Measurements from ENCODE around the gene ITGB5. TPM values are rescaled to one million over a fixed set of nuclear protein-coding genes. Genes with fewer than 3 reads are reported as not detected.

ITGB5 gene
- total and polyA plus RNA-seq, 4 donors, result 16.9 to 66.6 (median 48.0) TPM

- Histone ChIP-seq H3K27me3 (ENCODE audit: control insufficient read depth in 4 of 4, insufficient read depth in 4 of 4, low read length in 3 of 4) (no peaks in the 10 kb centered on the region), H3K9me3 (ENCODE audit: control insufficient read depth in 4 of 4, low read length in 3 of 4) (no peaks in the 10 kb centered on the region), H3K4me1 (ENCODE audit: control insufficient read depth in 4 of 4, insufficient read depth in 4 of 4, low read length in 3 of 4) (peaks cover 8 to 26% (median 16%) of the 10 kb centered on the region in 4 donors), H3K27ac (ENCODE audit: low read depth in 1 of 2, low read length in 2 of 2) (no peak overlapping the region), H3K9ac (ENCODE audit: low read depth in 1 of 2, low read length in 2 of 2) (no peak overlapping the region), H3K4me3 (ENCODE audit: low read depth in 1 of 3, low read length in 3 of 3) (no peak overlapping the region), H3K36me3 (ENCODE audit: control insufficient read depth in 4 of 4, insufficient read depth in 3 of 4, low read depth in 1 of 4, low read length in 3 of 4) (peaks cover 0 to 5% (median 2%) of the 10 kb centered on the region in 4 donors)
- DNase-seq (ENCODE audit: low spot score), result no peak
- TF ChIP-seq YY1 (IDR thresholded peaks at IDR 0.05), result no peak
- TF ChIP-seq NR2F2 (IDR thresholded peaks at IDR 0.05), result no peak
- TF ChIP-seq FOXA1 (IDR thresholded peaks at IDR 0.05), result no peak
- TF ChIP-seq ZBTB33 (IDR thresholded peaks at IDR 0.05), result no peak
- no peak for TF ChIP-seq MAX (IDR thresholded peaks at IDR 0.05)
- no peak for TF ChIP-seq HNF4A (conservative IDR thresholded peaks at IDR 0.05)
- TF ChIP-seq RXRA (IDR thresholded peaks at IDR 0.05), result no peak
- TF ChIP-seq HNF4G (IDR thresholded peaks at IDR 0.05), result no peak
- TF ChIP-seq FOXA2 (IDR thresholded peaks at IDR 0.05), result no peak
- TF ChIP-seq GABPA (IDR thresholded peaks at IDR 0.05 in 1 of 2, conservative IDR thresholded peaks at IDR 0.05 in 1 of 2), result no peak
- no peak for TF ChIP-seq TAF1 (conservative IDR thresholded peaks at IDR 0.05)
- TF ChIP-seq, protein P1, sequence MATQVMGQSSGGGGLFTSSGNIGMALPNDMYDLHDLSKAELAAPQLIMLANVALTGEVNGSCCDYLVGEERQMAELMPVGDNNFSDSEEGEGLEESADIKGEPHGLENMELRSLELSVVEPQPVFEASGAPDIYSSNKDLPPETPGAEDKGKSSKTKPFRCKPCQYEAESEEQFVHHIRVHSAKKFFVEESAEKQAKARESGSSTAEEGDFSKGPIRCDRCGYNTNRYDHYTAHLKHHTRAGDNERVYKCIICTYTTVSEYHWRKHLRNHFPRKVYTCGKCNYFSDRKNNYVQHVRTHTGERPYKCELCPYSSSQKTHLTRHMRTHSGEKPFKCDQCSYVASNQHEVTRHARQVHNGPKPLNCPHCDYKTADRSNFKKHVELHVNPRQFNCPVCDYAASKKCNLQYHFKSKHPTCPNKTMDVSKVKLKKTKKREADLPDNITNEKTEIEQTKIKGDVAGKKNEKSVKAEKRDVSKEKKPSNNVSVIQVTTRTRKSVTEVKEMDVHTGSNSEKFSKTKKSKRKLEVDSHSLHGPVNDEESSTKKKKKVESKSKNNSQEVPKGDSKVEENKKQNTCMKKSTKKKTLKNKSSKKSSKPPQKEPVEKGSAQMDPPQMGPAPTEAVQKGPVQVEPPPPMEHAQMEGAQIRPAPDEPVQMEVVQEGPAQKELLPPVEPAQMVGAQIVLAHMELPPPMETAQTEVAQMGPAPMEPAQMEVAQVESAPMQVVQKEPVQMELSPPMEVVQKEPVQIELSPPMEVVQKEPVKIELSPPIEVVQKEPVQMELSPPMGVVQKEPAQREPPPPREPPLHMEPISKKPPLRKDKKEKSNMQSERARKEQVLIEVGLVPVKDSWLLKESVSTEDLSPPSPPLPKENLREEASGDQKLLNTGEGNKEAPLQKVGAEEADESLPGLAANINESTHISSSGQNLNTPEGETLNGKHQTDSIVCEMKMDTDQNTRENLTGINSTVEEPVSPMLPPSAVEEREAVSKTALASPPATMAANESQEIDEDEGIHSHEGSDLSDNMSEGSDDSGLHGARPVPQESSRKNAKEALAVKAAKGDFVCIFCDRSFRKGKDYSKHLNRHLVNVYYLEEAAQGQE (IDR thresholded peaks at IDR 0.05), result no peak
- no peak for TF ChIP-seq SP1 (IDR thresholded peaks at IDR 0.05)
- no peak for TF ChIP-seq JUND (IDR thresholded peaks at IDR 0.05)
- no peak for TF ChIP-seq EGR1 (IDR thresholded peaks at IDR 0.05; ENCODE audit: low read depth in 2 of 2)
- TF ChIP-seq, protein P2, sequence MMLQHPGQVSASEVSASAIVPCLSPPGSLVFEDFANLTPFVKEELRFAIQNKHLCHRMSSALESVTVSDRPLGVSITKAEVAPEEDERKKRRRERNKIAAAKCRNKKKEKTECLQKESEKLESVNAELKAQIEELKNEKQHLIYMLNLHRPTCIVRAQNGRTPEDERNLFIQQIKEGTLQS (IDR thresholded peaks at IDR 0.05), result no peak
- 97% methylated on average over 6 of the region's 6 CpGs for WGBS
Measured at GRCh38 chr3:124817079-124817478, 70.1 kb downstream of the ITGB5 start.

- peak overlapping the region; percentile 52 to 86 for H3K27ac ChIP-seq (ENCODE audit: low read depth in 1 of 2, low read length in 2 of 2)
- TF ChIP-seq HNF4A (conservative IDR thresholded peaks at IDR 0.05) (no peak), FOXA1 (IDR thresholded peaks at IDR 0.05) (no peak), TAF1 (conservative IDR thresholded peaks at IDR 0.05) (no peak), HNF4G (IDR thresholded peaks at IDR 0.05) (no peak)
- TF ChIP-seq, protein P1 (IDR thresholded peaks at IDR 0.05), result no peak
- no peak overlapping the region for H3K4me3 ChIP-seq (ENCODE audit: low read depth in 1 of 3, low read length in 3 of 3)
- no peaks in the 10 kb centered on the region for H3K9me3 ChIP-seq (ENCODE audit: control insufficient read depth in 4 of 4, low read length in 3 of 4)
- peaks cover 0 to 5% (median 2%) of the 10 kb centered on the region in 4 donors for H3K36me3 ChIP-seq (ENCODE audit: control insufficient read depth in 4 of 4, insufficient read depth in 3 of 4, low read depth in 1 of 4, low read length in 3 of 4)
- no peak overlapping the region for H3K9ac ChIP-seq (ENCODE audit: low read depth in 1 of 2, low read length in 2 of 2)
- WGBS, result 95% methylated on average over 4 of the region's 4 CpGs
- DNase-seq (ENCODE audit: low spot score), result no peak
- H3K4me1 ChIP-seq (ENCODE audit: control insufficient read depth in 4 of 4, insufficient read depth in 4 of 4, low read length in 3 of 4), result peaks cover 8 to 26% (median 16%) of the 10 kb centered on the region in 4 donors
- H3K27me3 ChIP-seq (ENCODE audit: control insufficient read depth in 4 of 4, insufficient read depth in 4 of 4, low read length in 3 of 4), result no peaks in the 10 kb centered on the region
Measured at GRCh38 chr3:124816206-124816605, 71.0 kb downstream of the ITGB5 start.

All from liver (tissue), 9 donors.